ENCODE results near the gene CLASP1. TPM values are rescaled to one million over a fixed set of nuclear protein-coding genes. Genes with fewer than 3 reads are reported as not detected.
A peak's percentile ranks its signal among the peaks of the same experiment; 100 is the strongest.

Gene CLASP1
- total RNA-seq, 1 donor from 2014 or later, result 95.1 TPM

GRCh38 chr2:121513597-121514333 lies 135.5 kb downstream of the CLASP1 start:
- Mint-ChIP-seq H3K4me1 (ENCODE audit: unreplicated experiment) (no peaks in the 10 kb centered on the region), H3K9me3 (ENCODE audit: unreplicated experiment) (no peaks in the 10 kb centered on the region), H3K36me3 (ENCODE audit: low read depth, unreplicated experiment) (peaks cover 22% of the 10 kb centered on the region), H3K27me3 (ENCODE audit: unreplicated experiment) (peaks cover 4% of the 10 kb centered on the region), H3K27ac (ENCODE audit: unreplicated experiment) (peak overlapping the region; percentile 67), H3K4me3 (ENCODE audit: unreplicated experiment) (no peak overlapping the region)
- no peak for DNase-seq (ENCODE audit: low spot score)
- TF ChIP-seq, protein P1, sequence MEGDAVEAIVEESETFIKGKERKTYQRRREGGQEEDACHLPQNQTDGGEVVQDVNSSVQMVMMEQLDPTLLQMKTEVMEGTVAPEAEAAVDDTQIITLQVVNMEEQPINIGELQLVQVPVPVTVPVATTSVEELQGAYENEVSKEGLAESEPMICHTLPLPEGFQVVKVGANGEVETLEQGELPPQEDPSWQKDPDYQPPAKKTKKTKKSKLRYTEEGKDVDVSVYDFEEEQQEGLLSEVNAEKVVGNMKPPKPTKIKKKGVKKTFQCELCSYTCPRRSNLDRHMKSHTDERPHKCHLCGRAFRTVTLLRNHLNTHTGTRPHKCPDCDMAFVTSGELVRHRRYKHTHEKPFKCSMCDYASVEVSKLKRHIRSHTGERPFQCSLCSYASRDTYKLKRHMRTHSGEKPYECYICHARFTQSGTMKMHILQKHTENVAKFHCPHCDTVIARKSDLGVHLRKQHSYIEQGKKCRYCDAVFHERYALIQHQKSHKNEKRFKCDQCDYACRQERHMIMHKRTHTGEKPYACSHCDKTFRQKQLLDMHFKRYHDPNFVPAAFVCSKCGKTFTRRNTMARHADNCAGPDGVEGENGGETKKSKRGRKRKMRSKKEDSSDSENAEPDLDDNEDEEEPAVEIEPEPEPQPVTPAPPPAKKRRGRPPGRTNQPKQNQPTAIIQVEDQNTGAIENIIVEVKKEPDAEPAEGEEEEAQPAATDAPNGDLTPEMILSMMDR (IDR thresholded peaks at IDR 0.05; ENCODE audit: unreplicated experiment), result no peak

GRCh38 chr2:121510857-121511256 lies 138.4 kb downstream of the CLASP1 start:
- no peak overlapping the region for H3K4me3 Mint-ChIP-seq (ENCODE audit: unreplicated experiment)
- no peaks in the 10 kb centered on the region for H3K9me3 Mint-ChIP-seq (ENCODE audit: unreplicated experiment)
- no peak overlapping the region for H3K27ac Mint-ChIP-seq (ENCODE audit: unreplicated experiment)
- DNase-seq (ENCODE audit: low spot score), result no peak
- peaks cover 23% of the 10 kb centered on the region for H3K4me1 Mint-ChIP-seq (ENCODE audit: unreplicated experiment)
- peaks cover 13% of the 10 kb centered on the region for H3K36me3 Mint-ChIP-seq (ENCODE audit: low read depth, unreplicated experiment)
- TF ChIP-seq, protein P1 (IDR thresholded peaks at IDR 0.05; ENCODE audit: unreplicated experiment), result no peak
- peaks cover 4% of the 10 kb centered on the region for H3K27me3 Mint-ChIP-seq (ENCODE audit: unreplicated experiment)

DNA sequence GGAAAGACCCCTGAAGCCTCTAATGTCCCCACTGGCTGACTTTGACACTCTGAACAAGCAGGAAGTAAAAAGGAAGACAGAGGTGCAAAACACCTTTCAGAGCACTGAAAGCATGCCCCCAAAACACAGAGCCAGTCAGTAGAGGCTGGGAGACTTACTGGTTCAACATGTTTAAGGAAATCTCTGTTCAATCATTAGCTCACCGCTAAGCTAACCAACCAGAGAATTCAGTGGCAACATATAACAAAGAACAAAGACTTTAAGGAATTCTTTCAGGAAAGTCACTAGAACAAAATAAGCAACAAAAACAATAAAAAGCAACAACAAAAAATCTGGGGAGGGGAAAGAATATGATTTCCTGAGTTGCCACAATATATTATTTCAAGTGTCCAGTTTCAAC lies 142.6 kb downstream of the CLASP1 start:
- Mint-ChIP-seq H3K27ac (ENCODE audit: unreplicated experiment) (peak overlapping the region; percentile 76), H3K36me3 (ENCODE audit: low read depth, unreplicated experiment) (peaks cover 18% of the 10 kb centered on the region), H3K9me3 (ENCODE audit: unreplicated experiment) (no peaks in the 10 kb centered on the region), H3K4me3 (ENCODE audit: unreplicated experiment) (no peak overlapping the region), H3K27me3 (ENCODE audit: unreplicated experiment) (no peaks in the 10 kb centered on the region), H3K4me1 (ENCODE audit: unreplicated experiment) (peaks cover 24% of the 10 kb centered on the region)
- TF ChIP-seq, protein P1 (IDR thresholded peaks at IDR 0.05; ENCODE audit: unreplicated experiment), result no peak
- no peak for DNase-seq (ENCODE audit: low spot score)

DNA sequence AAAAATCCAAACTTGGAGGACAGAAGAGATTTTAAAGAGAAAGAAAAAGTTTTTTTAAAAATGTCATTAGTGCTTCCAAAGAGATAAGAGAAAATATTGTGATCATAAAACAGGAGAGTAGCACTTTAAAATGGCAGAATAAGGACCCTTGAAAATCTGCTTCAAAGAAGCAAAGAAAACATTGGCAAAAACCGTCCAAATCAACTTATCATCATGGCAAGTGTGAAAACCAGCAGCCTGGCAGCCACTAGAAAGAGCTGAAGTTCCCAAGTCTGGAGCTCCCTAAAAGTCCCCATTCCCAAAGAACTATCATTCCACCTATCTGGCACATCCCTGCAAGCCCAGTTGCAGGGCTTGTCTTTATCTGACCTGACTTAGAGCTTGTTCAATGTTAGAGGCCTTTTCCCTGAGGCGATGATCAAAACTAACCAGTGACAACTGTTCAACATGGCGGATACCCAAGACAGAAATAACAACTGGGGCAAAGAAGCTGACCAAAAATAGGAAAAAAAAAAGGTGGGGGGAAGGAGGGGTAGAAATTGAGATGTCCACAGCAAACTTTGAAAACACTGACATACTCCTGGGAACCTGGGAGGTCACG lies 143.2 kb downstream of the CLASP1 start:
- Mint-ChIP-seq H3K27ac (ENCODE audit: unreplicated experiment) (peak overlapping the region; percentile 76), H3K9me3 (ENCODE audit: unreplicated experiment) (no peaks in the 10 kb centered on the region), H3K27me3 (ENCODE audit: unreplicated experiment) (no peaks in the 10 kb centered on the region)

More for the DNA sequence above, 143.2 kb downstream of the CLASP1 start:
- no peak for DNase-seq (ENCODE audit: low spot score)
- H3K4me1 Mint-ChIP-seq (ENCODE audit: unreplicated experiment), result peaks cover 24% of the 10 kb centered on the region
- no peak overlapping the region for H3K4me3 Mint-ChIP-seq (ENCODE audit: unreplicated experiment)
- H3K36me3 Mint-ChIP-seq (ENCODE audit: low read depth, unreplicated experiment), result peaks cover 23% of the 10 kb centered on the region
- TF ChIP-seq, protein P1 (IDR thresholded peaks at IDR 0.05; ENCODE audit: unreplicated experiment), result no peak
